SK-N-SH (cell line): ENCODE measurements around the gene PLOD3.

Experiments used
- EP300 ChIP-seq, 2 experiments: IDR thresholded peaks; 2 replicates each; pipeline versions ENCODE4 v1.4.0 to v1.6.1; 2012; ENCODE audit warnings: borderline replicate concordance in 1 of 2, low read depth in 1 of 2, low read length in 1 of 2
- FOSL2 ChIP-seq: IDR thresholded peaks from 2 replicates; pipeline ENCODE4 v1.4.0; 2012; ENCODE audit warnings: low read depth, mild to moderate bottlenecking, moderate library complexity, borderline replicate concordance
- FOXM1 ChIP-seq: IDR thresholded peaks from 2 replicates; pipeline ENCODE4 v1.4.0; 2012; ENCODE audit warnings: low read depth, mild to moderate bottlenecking
- GATA2 ChIP-seq: sonication (generic); formaldehyde crosslinking; IDR thresholded peaks from 2 replicates; pipeline ENCODE4 v1.5.0; 2020; ENCODE audit warnings: mild to moderate bottlenecking, missing genetic modification reagents
- JUND ChIP-seq: IDR thresholded peaks from 2 replicates; pipeline ENCODE4 v1.4.0; 2012
- MXI1 ChIP-seq: IDR thresholded peaks from 2 replicates; pipeline ENCODE4 v1.6.1; 2012; ENCODE audit warnings: mild to moderate bottlenecking, low read depth, low read length, improper control_type of control experiment
- NFIC ChIP-seq: IDR thresholded peaks from 2 replicates; pipeline ENCODE4 v1.4.0; 2012; ENCODE audit warnings: borderline replicate concordance
- POLR2AphosphoS5 ChIP-seq: IDR thresholded peaks from 2 replicates; pipeline ENCODE4 v1.6.1; 2012; ENCODE audit warnings: low read depth, low read length
- USF2 ChIP-seq: fragments of 150-350 bp; IDR thresholded peaks from 2 replicates; pipeline ENCODE4 v1.6.1; 2017; ENCODE audit warnings: antibody characterized with exemption, low read length, low read depth, borderline replicate concordance
- YY1 ChIP-seq: IDR thresholded peaks from 2 replicates; pipeline ENCODE4 v1.4.0; 2012; ENCODE audit warnings: low read depth, mild to moderate bottlenecking
- TF ChIP-seq, protein P1 (sequence below): fragments of 200-600 bp; sonication (generic); IDR thresholded peaks from 2 replicates; pipeline ENCODE4 v1.6.1; 2017; ENCODE audit warnings: antibody characterized with exemption, mild to moderate bottlenecking, moderate library complexity
- TF ChIP-seq, protein P2 (sequence below): IDR thresholded peaks from 2 replicates; pipeline ENCODE4 v1.4.0; 2012; ENCODE audit warnings: low read depth, borderline replicate concordance

DNA sequence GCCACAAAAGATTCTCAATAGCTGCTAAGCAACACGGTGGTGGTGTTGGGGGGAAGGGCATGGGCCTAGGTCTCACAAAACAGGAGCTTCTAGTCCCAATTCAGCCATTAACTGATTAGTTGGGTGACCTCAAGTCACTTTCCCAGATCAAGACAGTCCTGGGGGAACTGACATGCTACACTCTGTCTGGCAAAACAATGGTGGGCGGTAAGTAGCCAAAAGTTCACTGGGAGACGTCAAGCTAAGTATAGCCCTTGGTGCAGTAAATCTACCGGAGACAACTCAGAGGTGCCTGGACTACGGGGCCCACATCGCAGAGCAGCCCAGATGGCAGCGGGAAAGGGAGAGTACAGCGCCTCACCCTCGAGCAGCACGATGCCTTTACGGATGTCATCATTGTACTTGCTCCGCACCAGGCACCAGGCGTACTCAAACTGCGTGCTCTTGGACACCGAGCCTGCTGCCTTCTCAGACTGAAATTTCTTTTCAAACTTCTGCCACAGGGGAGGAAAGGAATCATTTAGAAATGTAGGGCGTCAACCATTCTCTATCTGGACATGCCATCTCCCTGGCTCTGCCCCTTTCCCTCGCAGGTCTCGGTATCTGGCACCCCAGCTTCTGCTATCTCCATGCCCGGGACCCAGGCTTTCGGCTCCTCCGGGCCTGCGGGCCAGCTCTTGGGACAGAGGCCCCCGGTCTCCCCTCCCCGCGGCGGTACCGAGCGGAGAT, 26.4 kb upstream of the PLOD3 start:
- TF ChIP-seq YY1: no peak
- TF ChIP-seq FOXM1: no peak
- TF ChIP-seq MXI1: no peak
- TF ChIP-seq, protein P1, sequence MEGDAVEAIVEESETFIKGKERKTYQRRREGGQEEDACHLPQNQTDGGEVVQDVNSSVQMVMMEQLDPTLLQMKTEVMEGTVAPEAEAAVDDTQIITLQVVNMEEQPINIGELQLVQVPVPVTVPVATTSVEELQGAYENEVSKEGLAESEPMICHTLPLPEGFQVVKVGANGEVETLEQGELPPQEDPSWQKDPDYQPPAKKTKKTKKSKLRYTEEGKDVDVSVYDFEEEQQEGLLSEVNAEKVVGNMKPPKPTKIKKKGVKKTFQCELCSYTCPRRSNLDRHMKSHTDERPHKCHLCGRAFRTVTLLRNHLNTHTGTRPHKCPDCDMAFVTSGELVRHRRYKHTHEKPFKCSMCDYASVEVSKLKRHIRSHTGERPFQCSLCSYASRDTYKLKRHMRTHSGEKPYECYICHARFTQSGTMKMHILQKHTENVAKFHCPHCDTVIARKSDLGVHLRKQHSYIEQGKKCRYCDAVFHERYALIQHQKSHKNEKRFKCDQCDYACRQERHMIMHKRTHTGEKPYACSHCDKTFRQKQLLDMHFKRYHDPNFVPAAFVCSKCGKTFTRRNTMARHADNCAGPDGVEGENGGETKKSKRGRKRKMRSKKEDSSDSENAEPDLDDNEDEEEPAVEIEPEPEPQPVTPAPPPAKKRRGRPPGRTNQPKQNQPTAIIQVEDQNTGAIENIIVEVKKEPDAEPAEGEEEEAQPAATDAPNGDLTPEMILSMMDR: no peak
- TF ChIP-seq, protein P2, sequence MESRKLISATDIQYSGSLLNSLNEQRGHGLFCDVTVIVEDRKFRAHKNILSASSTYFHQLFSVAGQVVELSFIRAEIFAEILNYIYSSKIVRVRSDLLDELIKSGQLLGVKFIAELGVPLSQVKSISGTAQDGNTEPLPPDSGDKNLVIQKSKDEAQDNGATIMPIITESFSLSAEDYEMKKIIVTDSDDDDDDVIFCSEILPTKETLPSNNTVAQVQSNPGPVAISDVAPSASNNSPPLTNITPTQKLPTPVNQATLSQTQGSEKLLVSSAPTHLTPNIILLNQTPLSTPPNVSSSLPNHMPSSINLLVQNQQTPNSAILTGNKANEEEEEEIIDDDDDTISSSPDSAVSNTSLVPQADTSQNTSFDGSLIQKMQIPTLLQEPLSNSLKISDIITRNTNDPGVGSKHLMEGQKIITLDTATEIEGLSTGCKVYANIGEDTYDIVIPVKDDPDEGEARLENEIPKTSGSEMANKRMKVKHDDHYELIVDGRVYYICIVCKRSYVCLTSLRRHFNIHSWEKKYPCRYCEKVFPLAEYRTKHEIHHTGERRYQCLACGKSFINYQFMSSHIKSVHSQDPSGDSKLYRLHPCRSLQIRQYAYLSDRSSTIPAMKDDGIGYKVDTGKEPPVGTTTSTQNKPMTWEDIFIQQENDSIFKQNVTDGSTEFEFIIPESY: no peak
- no peak for TF ChIP-seq USF2
- no peak for TF ChIP-seq EP300 (IDR thresholded peaks at IDR 0.05; ENCODE audit: borderline replicate concordance in 1 of 2, low read depth in 1 of 2, low read length in 1 of 2)
- no peak for TF ChIP-seq GATA2 (CRISPR knock-in tag)
- no peak for TF ChIP-seq NFIC
- no peak for TF ChIP-seq POLR2AphosphoS5
- no peak for TF ChIP-seq FOSL2
- TF ChIP-seq JUND: no peak
